ENCODE data around the gene POLG.
"Not testable (repeated sequence)": the region's sequence is repeated elsewhere in the genome, so short reads cannot be mapped to it uniquely, and the experiment has no call there.

POLG gene

DNA sequence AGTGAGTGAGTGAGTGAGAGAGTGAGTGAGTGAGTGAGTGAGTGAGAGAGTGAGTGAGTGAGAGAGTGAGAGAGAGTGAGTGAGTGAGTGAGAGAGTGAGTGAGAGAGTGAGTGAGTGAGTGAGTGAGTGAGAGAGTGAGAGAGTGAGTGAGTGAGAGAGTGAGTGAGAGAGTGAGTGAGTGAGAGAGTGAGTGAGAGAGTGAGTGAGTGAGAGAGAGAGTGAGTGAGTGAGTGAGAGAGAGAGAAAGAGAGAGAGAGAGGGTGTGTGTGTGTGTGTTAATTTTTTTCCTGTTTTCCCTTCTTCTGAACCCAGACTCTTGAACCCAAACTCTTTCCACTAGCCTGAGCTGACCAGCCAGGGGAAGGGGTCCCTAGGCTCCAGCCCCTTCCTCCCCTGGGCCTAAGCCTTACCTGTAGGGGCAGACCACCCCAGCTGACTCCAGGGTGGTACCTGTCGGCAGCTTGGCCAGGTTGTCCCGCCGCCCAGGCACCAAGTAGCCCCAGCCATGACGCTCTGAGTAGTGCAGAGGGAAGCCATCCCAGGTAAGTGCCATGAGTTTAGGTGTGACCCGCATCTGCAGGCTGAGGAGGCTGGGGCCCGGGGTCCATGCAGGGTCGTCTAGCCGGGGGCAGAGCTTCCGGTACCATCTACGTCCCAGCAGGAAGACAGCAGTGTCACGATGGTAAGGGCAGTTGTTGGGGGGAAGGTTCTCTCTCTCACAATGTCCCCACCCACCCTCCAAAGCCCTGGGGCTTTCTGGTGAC lies 9.4 kb downstream of the POLG start:
- no peak for DNase-seq

DNA sequence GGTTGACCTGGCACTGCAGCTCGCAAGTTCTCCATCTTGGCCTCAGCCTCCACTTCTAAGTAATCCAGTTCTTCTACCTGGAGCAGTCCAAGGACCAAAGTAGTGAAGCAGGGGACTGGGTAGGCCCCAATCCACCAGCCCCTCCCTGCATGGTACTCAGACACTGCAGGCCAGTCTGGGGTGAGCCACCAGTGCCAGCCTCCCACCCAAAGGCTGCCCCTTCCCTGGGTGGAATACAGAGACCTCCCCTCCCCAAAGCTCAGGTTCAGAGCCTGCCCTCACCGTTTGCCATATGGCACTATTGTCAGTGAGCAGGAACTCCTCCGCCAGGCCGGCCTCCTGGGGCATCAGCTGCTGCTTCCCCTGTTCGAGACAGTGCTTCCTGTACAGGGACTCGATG lies 10.8 kb downstream of the POLG start:
- no peak for DNase-seq

DNA sequence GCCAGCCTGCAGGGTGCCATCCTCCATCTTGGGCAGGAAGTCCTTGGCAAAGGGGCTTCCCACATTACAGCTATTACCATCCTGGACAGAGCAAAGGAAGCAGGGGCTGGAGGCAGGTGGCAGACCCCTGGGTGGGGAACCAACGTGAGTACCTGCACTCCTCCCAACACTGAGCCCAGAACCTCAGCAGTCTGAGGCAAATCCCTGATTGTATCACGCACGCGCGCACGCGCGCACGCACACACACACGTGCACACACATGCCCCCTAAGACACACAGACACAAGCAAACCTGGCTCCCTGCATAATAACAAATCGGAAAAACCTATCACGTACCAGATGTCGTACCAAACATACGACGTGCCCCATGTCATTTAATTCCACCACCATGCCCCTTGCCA lies 11.8 kb downstream of the POLG start:
- no peak for DNase-seq

DNA sequence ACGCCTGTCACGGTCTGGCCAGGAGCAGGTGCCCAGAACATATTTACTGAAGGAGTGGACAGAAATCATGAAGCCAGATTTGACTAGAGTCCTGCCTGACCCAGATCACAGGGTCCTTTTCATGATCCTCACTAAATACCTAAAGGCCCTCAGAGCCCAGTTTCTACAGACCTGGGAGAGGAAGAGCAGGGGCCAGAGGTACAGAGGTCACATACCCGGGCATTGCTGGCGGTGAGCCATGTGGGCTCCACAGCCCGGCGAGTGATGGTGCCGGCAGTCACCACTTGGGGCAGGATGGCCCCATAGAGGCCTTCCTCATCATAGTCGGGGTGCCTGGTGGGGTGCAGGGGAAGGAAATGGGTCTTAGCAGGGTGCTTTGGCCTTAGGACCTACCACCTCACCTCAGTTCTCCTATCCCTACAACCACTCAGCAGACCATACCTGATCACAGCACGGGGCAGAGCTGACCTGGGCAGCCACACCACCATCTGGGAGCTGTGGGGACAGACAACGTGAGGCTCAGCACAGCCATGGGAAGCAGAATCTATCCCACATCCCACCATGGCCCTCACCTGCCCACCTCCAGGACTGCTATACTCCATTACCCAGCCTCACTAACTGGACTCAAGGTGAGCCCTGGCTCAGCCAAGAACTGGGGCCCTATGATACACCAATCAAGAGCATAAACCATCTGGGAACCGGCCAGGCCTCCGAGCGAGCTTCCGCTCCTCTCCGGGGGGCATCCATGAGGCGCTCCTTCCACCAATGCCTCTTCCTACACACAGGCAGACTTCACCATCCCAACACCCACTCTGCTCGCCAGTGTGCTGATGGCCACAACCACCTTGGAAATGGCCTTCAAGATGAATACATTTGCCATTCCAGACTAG lies 12.9 kb downstream of the POLG start:
- DNase-seq: no peak

DNA sequence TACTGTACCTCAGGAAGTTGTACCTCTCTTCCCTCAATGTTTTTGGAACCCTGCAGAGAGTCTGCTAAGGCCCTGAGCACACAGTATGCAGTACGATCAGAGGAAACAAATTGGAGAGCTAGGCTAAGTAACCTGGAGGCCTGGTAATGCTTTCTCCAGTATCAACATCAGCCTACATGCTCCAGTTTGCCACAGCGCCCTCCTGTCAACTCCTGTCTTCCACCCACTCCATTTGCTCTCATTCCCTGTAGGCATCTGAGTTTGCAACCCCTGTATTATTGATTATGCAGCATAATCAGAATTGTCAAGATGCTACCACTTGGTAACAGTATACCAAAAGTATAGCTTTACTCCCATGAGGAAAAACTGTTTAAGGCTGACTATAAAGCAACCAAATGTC lies 14.4 kb downstream of the POLG start:
- no peak for DNase-seq

DNA sequence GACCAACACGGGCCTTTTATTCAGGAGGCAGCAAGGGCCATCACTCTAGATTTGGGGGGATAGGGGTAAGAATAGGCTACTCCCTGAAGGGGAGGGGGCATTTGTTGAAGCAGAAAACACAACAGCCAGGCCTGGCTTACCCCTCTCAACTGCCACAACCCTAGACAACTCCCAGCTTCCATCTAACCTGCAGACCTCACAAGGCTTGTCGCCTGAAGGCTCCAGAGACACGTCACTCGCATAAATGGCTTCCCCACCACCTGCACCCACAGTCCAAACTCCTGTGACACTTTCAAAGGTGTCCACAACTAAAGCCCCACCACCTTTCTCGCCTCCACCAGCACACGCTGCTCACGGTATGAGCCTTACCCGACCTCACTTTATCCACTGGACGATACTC lies 14.9 kb downstream of the POLG start:
- DNase-seq: no peak

DNA sequence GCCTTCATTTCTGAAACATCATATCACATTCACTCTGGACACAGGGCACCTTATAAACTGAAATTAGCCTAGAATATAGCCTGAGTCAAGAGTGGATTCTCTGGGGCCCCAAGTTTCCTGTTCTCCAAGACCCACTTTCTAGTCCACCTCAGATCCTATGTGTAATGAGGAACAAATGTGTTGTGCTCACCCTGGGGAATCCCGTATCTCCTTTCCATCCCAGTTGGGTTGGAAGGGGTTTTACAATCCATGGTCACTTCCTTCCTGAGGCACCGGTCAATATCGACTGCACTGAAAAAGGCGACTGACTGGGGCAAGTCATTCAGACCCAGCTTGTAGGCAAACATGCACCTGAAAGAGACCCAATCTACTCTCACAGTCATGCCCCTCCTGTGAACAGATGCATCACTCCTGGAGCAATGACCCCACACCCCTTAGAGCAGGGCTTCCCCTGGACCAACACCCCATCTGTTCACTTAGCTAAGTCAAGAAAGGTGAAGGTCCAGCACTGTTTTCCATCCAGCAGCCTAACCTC lies 17.4 kb downstream of the POLG start:
- DNase-seq: no peak

DNA sequence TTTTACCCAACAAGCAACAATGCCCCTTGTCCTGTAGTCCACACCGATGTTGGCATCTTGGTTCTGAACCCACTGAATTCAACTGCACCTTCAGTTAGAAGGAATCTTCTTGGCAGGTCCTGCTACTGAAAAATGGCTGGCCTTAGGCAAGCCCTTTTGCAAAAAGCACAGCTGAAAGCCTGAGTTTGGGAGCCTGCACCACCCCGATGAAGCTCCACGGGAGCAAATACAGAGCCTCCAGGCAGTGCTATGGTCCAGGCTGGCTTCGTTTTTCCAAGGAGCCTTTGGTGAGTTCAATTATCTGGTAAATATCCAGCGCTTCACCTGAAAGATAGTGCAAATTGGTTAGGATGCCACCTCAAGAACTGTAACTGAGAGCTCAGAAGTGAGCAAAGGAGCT lies 18.1 kb downstream of the POLG start:
- DNase-seq: no peak

DNA sequence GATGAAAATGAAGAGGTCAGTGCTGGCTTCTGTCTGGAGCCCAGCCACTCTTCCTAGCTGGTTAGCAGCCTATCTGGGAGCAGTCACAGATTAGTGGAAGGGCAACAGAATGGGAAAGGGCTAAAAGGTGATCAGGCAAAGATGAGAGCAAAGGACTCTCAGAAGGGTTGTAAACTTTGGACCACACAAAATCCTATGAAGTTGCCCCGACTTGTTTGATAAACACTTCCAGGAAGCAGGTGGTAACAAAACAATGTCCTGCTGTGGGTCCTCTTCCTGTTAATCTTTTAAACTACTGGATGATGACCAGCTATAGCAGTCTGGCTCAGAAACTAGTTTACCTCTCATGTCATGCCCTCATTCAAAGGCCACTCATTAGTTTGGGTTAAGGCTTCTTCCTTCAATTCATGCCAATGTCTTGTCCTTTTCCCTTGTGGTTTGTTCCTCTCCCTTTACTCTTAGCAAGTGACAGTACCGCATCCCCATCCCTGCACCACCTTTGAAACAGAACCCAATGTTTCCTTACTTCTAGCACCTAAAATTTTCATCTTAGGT lies 19.2 kb downstream of the POLG start:
- DNase-seq: no peak

DNA sequence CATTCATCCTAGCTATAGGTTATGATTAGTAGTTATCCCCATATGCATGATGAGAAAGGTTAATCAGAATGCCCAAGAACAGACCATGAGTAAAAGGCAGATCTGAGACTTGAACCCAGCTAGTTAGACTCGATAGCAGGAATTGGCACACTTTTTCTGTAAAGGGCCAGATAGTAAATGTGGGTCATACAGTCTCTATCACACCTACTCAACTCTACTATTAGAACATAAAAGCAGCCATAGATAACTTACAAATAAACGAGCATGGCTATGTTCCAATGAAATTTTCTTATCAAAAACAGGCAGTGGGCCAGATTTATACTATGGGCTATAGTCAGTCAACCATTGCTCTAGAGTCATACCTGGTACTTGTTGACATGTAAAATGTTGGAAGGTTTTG lies 24.6 kb downstream of the POLG start:
- DNase-seq: no peak

DNA sequence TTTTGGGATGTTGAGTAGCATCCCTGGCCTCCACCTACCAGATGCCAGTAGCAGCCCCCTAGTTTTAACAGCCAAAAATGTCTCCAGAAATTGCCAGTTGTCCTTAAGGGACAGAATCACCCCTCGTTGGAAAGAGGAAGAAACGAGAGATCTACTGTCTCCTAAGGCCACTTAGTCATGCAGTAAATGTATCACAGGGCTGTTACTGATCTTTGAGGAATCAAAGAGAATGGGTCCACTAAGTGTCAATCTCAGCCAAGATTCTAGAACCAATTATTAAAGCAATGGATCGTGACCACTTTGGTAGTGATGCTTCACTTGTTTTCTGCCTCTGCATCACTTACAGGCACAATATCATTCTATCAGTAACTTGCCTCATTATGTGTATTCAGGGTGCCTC lies 26.4 kb downstream of the POLG start:
- DNase-seq: no peak

DNA sequence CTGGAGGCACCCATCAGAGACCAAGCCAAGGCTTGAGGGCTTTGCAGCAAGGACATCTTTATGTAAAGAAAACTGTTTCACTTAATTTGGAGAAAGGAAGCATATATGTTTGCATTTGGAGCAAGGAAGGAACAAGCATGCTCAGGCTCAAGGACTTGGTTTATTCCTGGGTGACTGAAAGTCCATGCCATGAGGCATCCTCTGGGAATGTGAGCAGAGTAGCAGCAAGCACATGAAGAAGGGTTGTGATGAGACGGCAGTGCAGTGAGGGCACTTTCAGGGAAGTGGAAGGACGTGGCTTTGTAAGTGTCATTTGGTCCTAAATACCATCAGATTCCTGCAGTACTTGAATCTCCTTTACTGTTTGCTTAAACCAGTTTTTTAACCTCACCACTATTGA lies 26.8 kb downstream of the POLG start:
- DNase-seq: no peak

DNA sequence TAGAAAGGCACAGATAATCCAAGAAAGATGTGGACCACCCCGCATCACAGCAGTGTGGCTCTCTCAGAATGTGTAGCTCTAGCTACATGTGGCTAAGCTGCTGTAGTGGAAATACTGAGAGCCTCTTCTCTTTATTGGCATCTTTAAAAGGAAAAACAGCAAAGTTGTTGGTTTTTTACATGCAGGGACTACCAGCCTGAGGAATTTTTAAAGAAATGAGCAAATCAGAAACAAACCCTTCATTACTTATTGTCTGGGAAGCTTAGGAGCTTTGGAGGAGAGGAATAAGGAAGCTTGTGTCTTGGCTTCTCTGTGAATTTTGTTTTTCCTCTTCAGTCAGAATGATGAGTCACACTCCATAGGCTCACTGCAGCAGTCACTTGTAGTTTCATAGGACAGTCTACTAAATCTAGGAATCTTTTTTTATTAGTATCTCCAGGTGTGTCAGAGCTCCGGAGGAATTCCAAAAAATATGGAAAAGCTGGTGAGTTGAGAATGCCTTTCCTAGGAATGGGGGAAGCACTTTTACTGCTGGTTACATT lies 27.5 kb downstream of the POLG start:
- no peak for DNase-seq

DNA sequence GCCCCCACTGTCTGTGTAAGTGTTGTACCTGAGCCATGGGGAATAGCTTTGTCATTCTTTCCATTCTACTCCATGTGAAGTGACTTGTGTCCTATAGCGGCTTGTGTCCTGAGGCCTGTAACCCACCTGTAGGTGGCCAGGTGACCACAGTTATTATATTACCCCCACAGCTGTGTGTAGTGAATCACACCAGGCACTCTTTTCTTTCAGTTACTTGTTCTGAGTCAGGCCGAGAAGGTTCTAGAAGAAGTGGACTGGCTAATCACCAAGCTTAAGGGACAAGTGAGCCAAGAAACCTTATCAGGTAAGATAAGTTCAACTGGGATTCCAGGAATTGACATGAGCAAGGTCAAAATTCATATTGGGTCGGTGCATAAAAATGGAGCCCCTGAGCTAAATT lies 29.2 kb downstream of the POLG start:
- DNase-seq: no peak

DNA sequence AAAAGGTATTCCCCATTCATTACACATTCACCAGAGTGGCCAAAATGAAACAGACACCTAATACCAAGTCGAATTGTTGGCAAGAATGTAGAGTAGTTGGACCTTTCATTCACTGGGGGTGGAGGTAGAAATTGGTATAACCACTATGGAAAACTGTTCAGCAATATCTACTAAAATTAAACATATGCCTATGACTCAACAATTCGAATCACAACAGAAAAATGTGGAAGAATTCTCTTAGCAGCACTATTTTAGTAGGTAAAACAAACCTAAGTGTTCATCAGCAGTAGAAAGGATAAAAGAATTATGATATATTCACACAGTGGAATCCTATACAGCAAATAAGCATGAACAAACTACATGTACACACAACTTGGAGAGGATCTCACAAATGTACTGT lies 30.6 kb downstream of the POLG start:
- no peak for DNase-seq

DNA sequence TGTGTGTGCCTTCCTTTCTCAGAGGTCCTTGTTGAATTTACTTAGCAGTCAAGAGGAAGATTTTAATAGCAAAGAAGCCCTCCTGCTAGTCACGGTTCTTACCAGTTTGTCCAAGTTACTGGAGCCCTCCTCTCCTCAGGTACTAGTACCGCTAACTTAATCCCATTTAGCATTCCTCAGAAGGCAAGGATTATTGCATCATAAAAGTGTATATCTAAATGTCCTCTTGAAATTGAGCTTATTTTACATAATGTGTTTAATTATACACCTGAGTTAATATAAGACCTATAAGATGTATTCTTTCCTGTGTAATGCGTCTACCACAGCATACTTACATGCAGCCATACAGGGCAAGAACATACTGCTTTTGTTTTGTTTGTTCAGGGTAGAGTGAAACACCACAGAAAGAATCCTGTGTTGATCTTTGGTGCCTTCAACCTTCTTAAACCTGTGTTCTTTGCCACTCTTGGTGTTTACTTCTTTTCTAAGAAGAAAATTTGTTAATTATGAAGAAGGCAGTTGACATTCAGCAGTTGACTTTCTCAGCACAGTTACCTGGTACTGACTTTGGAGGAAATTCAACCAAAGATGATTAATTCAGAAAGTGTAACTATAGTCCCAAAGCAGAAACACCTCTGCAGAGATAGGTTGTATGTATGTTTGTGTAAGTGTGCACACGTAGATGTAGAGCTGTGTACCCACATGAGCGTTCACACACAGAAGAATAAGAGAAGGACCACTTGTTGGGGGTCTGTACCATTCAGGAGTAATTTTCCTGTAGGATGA lies 33.1 kb downstream of the POLG start:
- DNase-seq: no peak

DNA sequence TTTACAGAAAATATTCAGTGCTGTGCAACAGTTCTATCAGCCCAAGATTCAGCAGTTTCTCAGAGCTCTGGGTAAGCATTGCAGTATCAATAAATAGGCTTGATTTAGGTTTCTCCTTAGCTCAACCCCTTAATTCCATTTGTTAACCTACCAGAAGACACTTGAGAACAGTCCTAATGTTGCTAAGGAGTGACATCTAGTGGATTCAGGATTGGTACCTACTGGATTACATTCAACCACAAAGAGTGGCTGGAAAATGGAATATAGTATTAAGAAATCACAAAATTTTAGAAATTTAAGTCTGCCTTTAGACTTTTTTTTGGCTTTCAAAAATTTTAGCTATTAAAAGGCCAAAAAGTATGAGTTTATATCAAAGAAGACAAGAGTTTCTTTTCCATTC lies 34.7 kb downstream of the POLG start:
- no peak for DNase-seq

DNA sequence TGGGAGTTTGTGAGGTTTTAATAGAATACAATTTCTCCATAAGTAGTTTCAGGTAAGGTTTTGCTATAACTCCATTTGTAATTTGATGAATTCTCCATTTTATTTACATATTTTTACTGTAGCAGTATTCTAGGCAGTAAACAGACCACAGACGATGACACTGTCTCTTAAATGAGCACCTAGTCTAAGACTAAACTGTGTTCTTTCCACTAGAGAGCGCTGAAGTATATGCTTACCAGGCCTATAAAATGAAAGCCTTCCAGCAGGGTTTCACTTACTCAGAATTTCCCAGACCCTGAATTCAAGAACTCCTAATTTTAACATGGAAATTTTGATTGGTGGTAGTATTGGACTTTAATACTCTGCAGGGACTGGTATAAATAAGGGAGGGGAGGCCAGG lies 41.6 kb downstream of the POLG start:
- no peak for DNase-seq

DNA sequence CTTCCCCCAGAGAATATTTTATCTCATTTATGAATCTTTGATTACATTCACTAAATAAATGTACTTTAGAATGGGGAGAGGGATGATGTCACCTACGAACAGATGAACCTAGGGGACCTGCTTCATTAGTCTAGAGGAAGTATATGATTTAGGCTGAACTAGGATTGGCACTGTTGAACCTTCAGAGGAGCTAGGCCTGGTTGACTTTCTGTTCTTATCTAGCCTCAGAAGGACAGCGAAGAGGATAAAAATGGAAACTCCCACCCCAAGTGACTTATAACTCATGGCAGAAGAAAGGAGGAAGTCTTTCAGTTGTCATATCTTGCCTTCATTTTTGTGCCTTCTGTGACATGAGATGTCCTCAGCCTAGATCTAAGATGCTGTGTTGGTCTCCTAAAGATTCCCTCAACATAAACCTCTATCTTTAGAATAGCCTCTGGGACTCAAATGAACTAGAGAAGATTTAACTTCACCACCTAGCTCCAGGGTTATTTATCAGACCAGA lies 42.6 kb downstream of the POLG start:
- no peak for DNase-seq

DNA sequence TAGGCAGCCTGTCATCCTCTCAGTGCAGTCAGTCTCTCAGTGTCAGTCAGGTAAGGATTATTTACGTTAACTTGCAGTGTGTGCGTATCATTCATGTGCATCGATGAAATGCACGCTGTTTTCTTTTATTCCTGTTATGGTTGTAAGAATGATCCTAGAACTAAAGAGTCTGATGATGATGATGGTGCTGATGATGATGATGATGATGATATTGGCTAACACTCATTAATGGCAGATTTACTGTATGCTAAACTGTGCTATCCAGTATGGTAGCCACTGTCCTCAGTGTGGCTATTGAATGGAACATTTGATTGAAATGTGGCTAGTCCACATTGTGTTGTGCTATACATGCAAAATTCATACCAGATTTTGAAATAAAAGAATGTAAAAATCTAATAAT lies 51.4 kb downstream of the POLG start:
- DNase-seq: no peak

DNA sequence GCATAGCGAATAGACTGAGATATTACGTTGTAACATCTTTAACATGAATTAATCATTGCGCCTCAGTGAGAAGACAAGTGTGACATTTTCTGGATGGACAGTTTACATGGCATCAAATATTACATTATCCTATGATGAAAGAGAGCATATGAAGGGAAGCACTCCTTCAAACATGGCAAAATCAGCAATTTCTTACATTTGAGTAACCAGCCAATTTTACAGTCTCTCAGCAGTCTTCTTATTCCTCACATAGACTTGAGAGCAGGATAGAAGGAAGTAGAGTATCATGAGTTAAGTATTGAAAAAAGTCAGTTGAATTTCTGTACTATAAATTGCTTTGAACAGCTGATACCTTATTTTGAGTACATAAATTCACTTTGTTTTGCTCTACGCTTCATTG lies 52.0 kb downstream of the POLG start:
- no peak for DNase-seq

DNA sequence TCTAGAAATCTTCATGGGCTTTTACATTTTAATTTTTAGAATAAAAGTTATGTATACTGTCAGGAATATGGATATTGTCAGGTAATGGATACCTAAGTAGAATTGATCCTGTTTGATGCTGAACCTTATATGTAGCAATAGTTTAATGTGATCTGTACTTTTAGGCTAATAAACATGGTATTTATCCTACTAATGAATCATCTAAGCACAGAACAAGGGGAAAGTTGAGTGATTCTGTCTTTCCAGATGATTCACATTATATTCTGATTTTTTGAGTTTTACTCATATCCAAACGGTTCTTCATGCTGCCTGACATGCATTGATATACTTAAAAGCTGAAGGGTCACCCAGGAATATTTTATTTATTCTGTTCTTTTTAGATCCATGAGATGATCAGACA lies 56.3 kb downstream of the POLG start:
- no peak for DNase-seq

DNA sequence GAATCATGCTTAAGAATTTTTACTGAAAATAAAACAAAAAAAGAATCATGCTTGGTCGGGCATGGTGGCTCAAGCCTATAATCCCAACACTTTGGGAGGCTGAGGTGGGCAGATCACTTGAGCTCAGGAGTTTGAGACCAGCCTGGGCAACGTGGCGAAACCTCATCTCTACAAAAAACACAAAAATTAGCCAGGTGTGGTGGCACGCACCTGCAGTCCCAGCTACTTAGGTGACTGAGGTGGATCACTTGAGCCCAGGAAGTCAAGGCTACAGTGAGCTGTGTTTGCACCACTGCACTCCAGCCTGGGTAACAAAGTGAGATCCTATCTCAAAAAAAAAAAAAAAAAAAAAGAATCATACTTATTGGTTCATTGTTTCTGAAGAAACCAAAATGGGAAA lies 57.3 kb downstream of the POLG start:
- DNase-seq: not testable (repeated sequence)

All from NCI-H1105 (cell line).